HEK293 (cell line): ENCODE data around the gene RNU6-7.

Source experiments
- SALL2 ChIP-seq: fragments of 450-650 bp; formaldehyde crosslinking; IDR thresholded peaks from 2 replicates; pipeline ENCODE4 v1.5.0; 2017; ENCODE audit warnings: missing biosample characterization, mild to moderate bottlenecking, missing genetic modification characterization, borderline replicate concordance
- SCRT2 ChIP-seq: fragments of 450-650 bp; formaldehyde crosslinking; IDR thresholded peaks from 2 replicates; pipeline ENCODE4 v1.5.1; 2016; ENCODE audit warnings: missing biosample characterization, missing genetic modification characterization
- SP3 ChIP-seq: fragments of 450-650 bp; formaldehyde crosslinking; IDR thresholded peaks from 2 replicates; pipeline ENCODE4 v1.5.1; 2016; ENCODE audit warnings: missing biosample characterization, missing genetic modification characterization
- SP7 ChIP-seq: fragments of 450-650 bp; formaldehyde crosslinking; IDR thresholded peaks from 2 replicates; pipeline ENCODE4 v1.5.1; 2016; ENCODE audit warnings: missing biosample characterization, missing genetic modification characterization
- WT1 ChIP-seq: fragments of 450-650 bp; formaldehyde crosslinking; IDR thresholded peaks from 2 replicates; pipeline ENCODE4 v1.5.1; 2016; ENCODE audit warnings: missing biosample characterization, missing genetic modification characterization
- ZBTB1 ChIP-seq: fragments of 450-650 bp; formaldehyde crosslinking; IDR thresholded peaks from 2 replicates; pipeline ENCODE4 v1.5.1; 2016; ENCODE audit warnings: missing biosample characterization, missing genetic modification characterization
- ZBTB17 ChIP-seq: fragments of 450-650 bp; formaldehyde crosslinking; IDR thresholded peaks from 2 replicates; pipeline ENCODE4 v1.5.1; 2016; ENCODE audit warnings: missing biosample characterization, missing genetic modification characterization
- ZEB2 ChIP-seq: fragments of 450-650 bp; formaldehyde crosslinking; IDR thresholded peaks from 2 replicates; pipeline ENCODE4 v1.5.1; 2016; ENCODE audit warnings: missing biosample characterization, missing genetic modification characterization
- ZFHX2 ChIP-seq: fragments of 450-650 bp; formaldehyde crosslinking; conservative IDR thresholded peaks from 2 replicates; pipeline ENCODE4 v1.5.1; 2016; ENCODE audit warnings: missing biosample characterization, missing genetic modification characterization
- ZFP69B ChIP-seq: fragments of 450-650 bp; formaldehyde crosslinking; IDR thresholded peaks from 2 replicates; pipeline ENCODE4 v1.5.1; 2016; ENCODE audit warnings: missing biosample characterization, missing genetic modification characterization
- ZNF114 ChIP-seq: fragments of 450-650 bp; formaldehyde crosslinking; IDR thresholded peaks from 2 replicates; pipeline ENCODE4 v1.5.0; 2017; ENCODE audit warnings: missing biosample characterization, missing genetic modification characterization
- ZNF132 ChIP-seq: fragments of 450-650 bp; formaldehyde crosslinking; IDR thresholded peaks from 2 replicates; pipeline ENCODE4 v1.5.1; 2017; ENCODE audit warnings: missing biosample characterization, missing genetic modification characterization, borderline replicate concordance
- ZNF133 ChIP-seq: fragments of 450-650 bp; formaldehyde crosslinking; IDR thresholded peaks from 2 replicates; pipeline ENCODE4 v1.5.1; 2016; ENCODE audit warnings: missing biosample characterization, missing genetic modification characterization
- ZNF140 ChIP-seq: fragments of 450-650 bp; formaldehyde crosslinking; IDR thresholded peaks from 2 replicates; pipeline ENCODE4 v1.5.1; 2016; ENCODE audit warnings: missing biosample characterization, missing genetic modification characterization
- ZNF184 ChIP-seq: fragments of 450-650 bp; IDR thresholded peaks from 2 replicates; pipeline ENCODE4 v1.5.1; 2018; ENCODE audit warnings: missing biosample characterization, mild to moderate bottlenecking, missing genetic modification characterization
- ZNF2 ChIP-seq: fragments of 450-650 bp; formaldehyde crosslinking; IDR thresholded peaks from 2 replicates; pipeline ENCODE4 v1.5.1; 2016; ENCODE audit warnings: missing biosample characterization, missing genetic modification characterization
- ZNF214 ChIP-seq: fragments of 450-650 bp; formaldehyde crosslinking; IDR thresholded peaks from 2 replicates; pipeline ENCODE4 v1.5.1; 2017; ENCODE audit warnings: missing biosample characterization, mild to moderate bottlenecking, missing genetic modification characterization, borderline replicate concordance
- ZNF223 ChIP-seq: fragments of 450-650 bp; formaldehyde crosslinking; IDR thresholded peaks from 2 replicates; pipeline ENCODE4 v1.5.1; 2016; ENCODE audit warnings: missing biosample characterization, missing genetic modification characterization
- ZNF248 ChIP-seq: fragments of 450-650 bp; formaldehyde crosslinking; IDR thresholded peaks from 2 replicates; pipeline ENCODE4 v1.5.1; 2017; ENCODE audit warnings: missing biosample characterization, missing genetic modification characterization
- ZNF324 ChIP-seq: fragments of 450-650 bp; formaldehyde crosslinking; IDR thresholded peaks from 2 replicates; pipeline ENCODE4 v1.5.1; 2016; ENCODE audit warnings: missing biosample characterization, missing genetic modification characterization
- ZNF366 ChIP-seq: fragments of 450-650 bp; formaldehyde crosslinking; conservative IDR thresholded peaks from 2 replicates; pipeline ENCODE4 v1.5.1; 2016; ENCODE audit warnings: missing biosample characterization, missing genetic modification characterization
- ZNF473 ChIP-seq: fragments of 450-650 bp; formaldehyde crosslinking; IDR thresholded peaks from 2 replicates; pipeline ENCODE4 v1.5.1; 2017; ENCODE audit warnings: missing biosample characterization, missing genetic modification characterization
- ZNF561 ChIP-seq: fragments of 450-650 bp; IDR thresholded peaks from 2 replicates; pipeline ENCODE4 v1.5.1; 2018; ENCODE audit warnings: missing biosample characterization, missing genetic modification characterization, borderline replicate concordance
- ZNF571 ChIP-seq: fragments of 450-650 bp; formaldehyde crosslinking; IDR thresholded peaks from 2 replicates; pipeline ENCODE4 v1.5.0; 2017; ENCODE audit warnings: missing biosample characterization, missing genetic modification characterization
- ZNF629 ChIP-seq: fragments of 450-650 bp; formaldehyde crosslinking; IDR thresholded peaks from 2 replicates; pipeline ENCODE4 v1.5.1; 2017; ENCODE audit warnings: missing biosample characterization, missing genetic modification characterization
- ZNF660 ChIP-seq: fragments of 450-650 bp; IDR thresholded peaks from 2 replicates; pipeline ENCODE4 v1.5.1; 2018; ENCODE audit warnings: missing biosample characterization, mild to moderate bottlenecking, missing genetic modification characterization
- ZNF76 ChIP-seq: fragments of 450-650 bp; formaldehyde crosslinking; IDR thresholded peaks from 2 replicates; pipeline ENCODE4; 2016; ENCODE audit warnings: low read depth, missing biosample characterization, missing genetic modification characterization, borderline replicate concordance
- ZNF792 ChIP-seq: fragments of 450-650 bp; formaldehyde crosslinking; IDR thresholded peaks from 2 replicates; pipeline ENCODE4 v1.5.1; 2016; ENCODE audit warnings: missing biosample characterization, missing genetic modification characterization
- ZXDB ChIP-seq: fragments of 450-650 bp; formaldehyde crosslinking; IDR thresholded peaks from 2 replicates; pipeline ENCODE4 v1.5.1; 2016; ENCODE audit warnings: missing biosample characterization, missing genetic modification characterization
- TF ChIP-seq, protein P1 (sequence below): fragments of 450-650 bp; IDR thresholded peaks from 2 replicates; pipeline ENCODE4 v1.5.1; 2018; ENCODE audit warnings: missing biosample characterization, missing genetic modification characterization
- TF ChIP-seq, protein P2 (sequence below): fragments of 450-650 bp; formaldehyde crosslinking; IDR thresholded peaks from 2 replicates; pipeline ENCODE4 v1.5.1; 2016; ENCODE audit warnings: missing biosample characterization, missing genetic modification characterization, borderline replicate concordance
- TF ChIP-seq, protein P3 (sequence below): fragments of 450-650 bp; formaldehyde crosslinking; IDR thresholded peaks from 2 replicates; pipeline ENCODE4 v1.5.1; 2016; ENCODE audit warnings: missing biosample characterization, missing genetic modification characterization
- TF ChIP-seq, protein P4 (sequence below): fragments of 450-650 bp; formaldehyde crosslinking; IDR thresholded peaks from 2 replicates; pipeline ENCODE4 v1.5.1; 2017; ENCODE audit warnings: missing biosample characterization, missing genetic modification characterization
- TF ChIP-seq, protein P5 (sequence below): fragments of 450-650 bp; formaldehyde crosslinking; IDR thresholded peaks from 2 replicates; pipeline ENCODE4 v1.5.1; 2016; ENCODE audit warnings: missing biosample characterization, missing genetic modification characterization

RNU6-7 gene

DNA sequence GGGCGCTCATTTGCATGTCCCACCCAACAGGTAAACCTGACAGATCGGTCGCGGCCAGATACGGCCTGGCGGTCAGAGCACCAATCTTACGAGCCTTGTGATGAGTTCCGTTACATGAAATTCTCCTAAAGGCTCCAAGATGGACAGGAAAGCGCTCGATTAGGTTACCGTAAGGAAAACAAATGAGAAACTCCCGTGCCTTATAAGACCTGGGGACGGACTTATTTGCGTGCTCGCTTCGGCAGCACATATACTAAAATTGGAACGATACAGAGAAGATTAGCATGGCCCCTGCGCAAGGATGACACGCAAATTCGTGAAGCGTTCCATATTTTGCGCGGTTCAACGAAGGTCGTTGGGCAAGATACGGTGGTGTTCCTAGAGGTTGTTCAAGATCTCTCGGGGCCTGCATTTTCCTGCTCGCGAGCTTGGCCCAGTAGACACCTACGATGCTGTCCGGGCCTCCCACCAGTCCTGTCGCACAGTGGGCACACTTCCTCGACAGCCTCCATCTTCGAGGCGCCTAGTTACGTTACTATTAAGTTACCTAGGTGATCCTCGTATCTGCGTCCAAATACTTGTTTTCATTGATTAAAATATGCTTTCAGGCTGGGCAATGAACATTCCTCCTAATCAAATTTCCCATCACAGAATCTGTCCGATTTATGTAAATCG, at the start of gene RNU6-7 (continued):
- TF ChIP-seq, protein P1, sequence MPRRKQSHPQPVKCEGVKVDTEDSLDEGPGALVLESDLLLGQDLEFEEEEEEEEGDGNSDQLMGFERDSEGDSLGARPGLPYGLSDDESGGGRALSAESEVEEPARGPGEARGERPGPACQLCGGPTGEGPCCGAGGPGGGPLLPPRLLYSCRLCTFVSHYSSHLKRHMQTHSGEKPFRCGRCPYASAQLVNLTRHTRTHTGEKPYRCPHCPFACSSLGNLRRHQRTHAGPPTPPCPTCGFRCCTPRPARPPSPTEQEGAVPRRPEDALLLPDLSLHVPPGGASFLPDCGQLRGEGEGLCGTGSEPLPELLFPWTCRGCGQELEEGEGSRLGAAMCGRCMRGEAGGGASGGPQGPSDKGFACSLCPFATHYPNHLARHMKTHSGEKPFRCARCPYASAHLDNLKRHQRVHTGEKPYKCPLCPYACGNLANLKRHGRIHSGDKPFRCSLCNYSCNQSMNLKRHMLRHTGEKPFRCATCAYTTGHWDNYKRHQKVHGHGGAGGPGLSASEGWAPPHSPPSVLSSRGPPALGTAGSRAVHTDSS (tag by site-specific recombination), result no peak
- TF ChIP-seq ZNF571 (tag by site-specific recombination) (no peak), ZNF2 (tag by site-specific recombination) (peak; percentile 53), ZNF132 (tag by site-specific recombination) (no peak), SP7 (tag by site-specific recombination) (peak; percentile 62), ZFHX2 (tag by site-specific recombination) (peak; percentile 54), ZXDB (tag by site-specific recombination) (peak; percentile 76), ZNF76 (tag by site-specific recombination) (peak; percentile 85), ZNF324 (tag by site-specific recombination) (peak; percentile 80), ZNF223 (tag by site-specific recombination) (no peak), ZNF660 (tag by site-specific recombination) (0 out of 2 replicates have a peak, but pooled peaks have one; percentile 44), ZNF473 (tag by site-specific recombination) (no peak), ZNF248 (tag by site-specific recombination) (no peak), ZNF629 (tag by site-specific recombination) (peak; percentile 61), ZNF133 (tag by site-specific recombination) (no peak), SCRT2 (tag by site-specific recombination) (peak; percentile 97), ZNF366 (tag by site-specific recombination) (no peak; the same call in 1 of the 2 replicates), ZBTB1 (tag by site-specific recombination) (peak; percentile 73; the same call in 1 of the 2 replicates), ZNF214 (tag by site-specific recombination) (no peak), ZEB2 (tag by site-specific recombination) (peak; percentile 68), ZNF140 (tag by site-specific recombination) (no peak), WT1 (no peak), ZBTB17 (peak; percentile 61), ZNF792 (tag by site-specific recombination) (no peak), SALL2 (tag by site-specific recombination) (no peak), ZNF561 (tag by site-specific recombination) (0 out of 2 replicates have a peak, but pooled peaks have one; percentile 38), ZFP69B (no peak), ZNF114 (tag by site-specific recombination) (no peak), SP3 (tag by site-specific recombination) (peak; percentile 56), ZNF184 (tag by site-specific recombination) (no peak)
- TF ChIP-seq, protein P2, sequence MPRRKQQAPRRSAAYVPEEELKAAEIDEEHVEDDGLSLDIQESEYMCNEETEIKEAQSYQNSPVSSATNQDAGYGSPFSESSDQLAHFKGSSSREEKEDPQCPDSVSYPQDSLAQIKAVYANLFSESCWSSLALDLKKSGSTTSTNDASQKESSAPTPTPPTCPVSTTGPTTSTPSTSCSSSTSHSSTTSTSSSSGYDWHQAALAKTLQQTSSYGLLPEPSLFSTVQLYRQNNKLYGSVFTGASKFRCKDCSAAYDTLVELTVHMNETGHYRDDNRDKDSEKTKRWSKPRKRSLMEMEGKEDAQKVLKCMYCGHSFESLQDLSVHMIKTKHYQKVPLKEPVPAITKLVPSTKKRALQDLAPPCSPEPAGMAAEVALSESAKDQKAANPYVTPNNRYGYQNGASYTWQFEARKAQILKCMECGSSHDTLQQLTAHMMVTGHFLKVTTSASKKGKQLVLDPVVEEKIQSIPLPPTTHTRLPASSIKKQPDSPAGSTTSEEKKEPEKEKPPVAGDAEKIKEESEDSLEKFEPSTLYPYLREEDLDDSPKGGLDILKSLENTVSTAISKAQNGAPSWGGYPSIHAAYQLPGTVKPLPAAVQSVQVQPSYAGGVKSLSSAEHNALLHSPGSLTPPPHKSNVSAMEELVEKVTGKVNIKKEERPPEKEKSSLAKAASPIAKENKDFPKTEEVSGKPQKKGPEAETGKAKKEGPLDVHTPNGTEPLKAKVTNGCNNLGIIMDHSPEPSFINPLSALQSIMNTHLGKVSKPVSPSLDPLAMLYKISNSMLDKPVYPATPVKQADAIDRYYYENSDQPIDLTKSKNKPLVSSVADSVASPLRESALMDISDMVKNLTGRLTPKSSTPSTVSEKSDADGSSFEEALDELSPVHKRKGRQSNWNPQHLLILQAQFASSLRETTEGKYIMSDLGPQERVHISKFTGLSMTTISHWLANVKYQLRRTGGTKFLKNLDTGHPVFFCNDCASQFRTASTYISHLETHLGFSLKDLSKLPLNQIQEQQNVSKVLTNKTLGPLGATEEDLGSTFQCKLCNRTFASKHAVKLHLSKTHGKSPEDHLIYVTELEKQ, result no peak
- TF ChIP-seq, protein P3, sequence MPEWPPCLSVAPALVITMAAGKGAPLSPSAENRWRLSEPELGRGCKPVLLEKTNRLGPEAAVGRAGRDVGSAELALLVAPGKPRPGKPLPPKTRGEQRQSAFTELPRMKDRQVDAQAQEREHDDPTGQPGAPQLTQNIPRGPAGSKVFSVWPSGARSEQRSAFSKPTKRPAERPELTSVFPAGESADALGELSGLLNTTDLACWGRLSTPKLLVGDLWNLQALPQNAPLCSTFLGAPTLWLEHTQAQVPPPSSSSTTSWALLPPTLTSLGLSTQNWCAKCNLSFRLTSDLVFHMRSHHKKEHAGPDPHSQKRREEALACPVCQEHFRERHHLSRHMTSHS (tag by site-specific recombination), result no peak
- TF ChIP-seq, protein P4, sequence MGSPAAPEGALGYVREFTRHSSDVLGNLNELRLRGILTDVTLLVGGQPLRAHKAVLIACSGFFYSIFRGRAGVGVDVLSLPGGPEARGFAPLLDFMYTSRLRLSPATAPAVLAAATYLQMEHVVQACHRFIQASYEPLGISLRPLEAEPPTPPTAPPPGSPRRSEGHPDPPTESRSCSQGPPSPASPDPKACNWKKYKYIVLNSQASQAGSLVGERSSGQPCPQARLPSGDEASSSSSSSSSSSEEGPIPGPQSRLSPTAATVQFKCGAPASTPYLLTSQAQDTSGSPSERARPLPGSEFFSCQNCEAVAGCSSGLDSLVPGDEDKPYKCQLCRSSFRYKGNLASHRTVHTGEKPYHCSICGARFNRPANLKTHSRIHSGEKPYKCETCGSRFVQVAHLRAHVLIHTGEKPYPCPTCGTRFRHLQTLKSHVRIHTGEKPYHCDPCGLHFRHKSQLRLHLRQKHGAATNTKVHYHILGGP (tag by site-specific recombination), result peak; percentile 95
- TF ChIP-seq, protein P5, sequence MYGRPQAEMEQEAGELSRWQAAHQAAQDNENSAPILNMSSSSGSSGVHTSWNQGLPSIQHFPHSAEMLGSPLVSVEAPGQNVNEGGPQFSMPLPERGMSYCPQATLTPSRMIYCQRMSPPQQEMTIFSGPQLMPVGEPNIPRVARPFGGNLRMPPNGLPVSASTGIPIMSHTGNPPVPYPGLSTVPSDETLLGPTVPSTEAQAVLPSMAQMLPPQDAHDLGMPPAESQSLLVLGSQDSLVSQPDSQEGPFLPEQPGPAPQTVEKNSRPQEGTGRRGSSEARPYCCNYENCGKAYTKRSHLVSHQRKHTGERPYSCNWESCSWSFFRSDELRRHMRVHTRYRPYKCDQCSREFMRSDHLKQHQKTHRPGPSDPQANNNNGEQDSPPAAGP (tag by site-specific recombination), result peak; percentile 62; the same call in 1 of the 2 replicates
